HG02885 (cell line): Measurements from ENCODE around the gene RNF14.
"Not testable (repeated sequence)": the region's sequence is repeated elsewhere in the genome, so short reads cannot be mapped to it uniquely, and the experiment has no call there.

ENCODE experiments used
- ATAC-seq: cut with Tn5 transposase; IDR thresholded peaks from one replicate; pipeline ENCODE4 v1.9.1; 2021; ENCODE audit warnings: mild to moderate bottlenecking; ENCODE audit not compliant: unreplicated experiment, poor library complexity

RNF14 gene, protein sequence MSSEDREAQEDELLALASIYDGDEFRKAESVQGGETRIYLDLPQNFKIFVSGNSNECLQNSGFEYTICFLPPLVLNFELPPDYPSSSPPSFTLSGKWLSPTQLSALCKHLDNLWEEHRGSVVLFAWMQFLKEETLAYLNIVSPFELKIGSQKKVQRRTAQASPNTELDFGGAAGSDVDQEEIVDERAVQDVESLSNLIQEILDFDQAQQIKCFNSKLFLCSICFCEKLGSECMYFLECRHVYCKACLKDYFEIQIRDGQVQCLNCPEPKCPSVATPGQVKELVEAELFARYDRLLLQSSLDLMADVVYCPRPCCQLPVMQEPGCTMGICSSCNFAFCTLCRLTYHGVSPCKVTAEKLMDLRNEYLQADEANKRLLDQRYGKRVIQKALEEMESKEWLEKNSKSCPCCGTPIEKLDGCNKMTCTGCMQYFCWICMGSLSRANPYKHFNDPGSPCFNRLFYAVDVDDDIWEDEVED

DNA sequence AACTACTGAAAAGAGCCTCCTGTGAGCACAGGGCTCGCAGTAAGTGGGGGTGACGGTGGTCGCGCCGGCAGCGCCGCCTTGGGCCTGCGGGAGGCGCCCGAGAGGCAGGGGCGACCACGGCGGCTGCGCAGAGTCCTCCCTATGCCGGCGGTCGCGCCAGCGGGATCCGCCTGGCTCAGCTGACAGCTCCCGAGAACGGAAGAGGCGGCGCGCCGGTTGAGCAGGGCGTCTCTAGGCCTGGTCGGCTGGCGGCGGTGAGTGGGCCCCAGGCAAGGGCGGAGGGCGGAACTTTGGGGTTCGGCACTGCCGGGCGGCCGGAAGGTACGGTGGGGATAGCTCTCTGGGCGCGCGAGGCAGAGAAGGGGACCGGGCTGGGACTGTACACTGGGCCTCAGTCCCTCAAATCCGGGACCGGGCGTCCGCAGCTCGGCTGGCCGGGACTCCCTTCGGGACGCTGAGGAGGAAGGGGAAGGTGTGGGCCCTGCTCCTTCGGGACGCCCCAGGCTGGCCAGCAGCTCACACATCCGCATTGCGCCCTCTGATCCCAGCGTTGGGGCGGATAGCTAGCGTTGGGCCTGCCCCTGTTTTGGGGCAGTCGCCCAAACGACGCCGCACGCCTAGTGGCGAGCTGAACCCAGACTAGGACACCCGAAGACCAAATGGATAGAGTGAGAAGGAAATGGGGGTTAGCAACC is at the start of gene RNF14:
Gene RNF14, plus strand, starts transcription at position 192 of the 695 bp plus-strand sequence. CDS start 4,484 bp downstream, outside the sequence.
- peak; percentile 92 for ATAC-seq

GRCh38 chr5:141919218-141920119 is 49.4 kb upstream of the RNF14 start:
- ATAC-seq: no peak

DNA sequence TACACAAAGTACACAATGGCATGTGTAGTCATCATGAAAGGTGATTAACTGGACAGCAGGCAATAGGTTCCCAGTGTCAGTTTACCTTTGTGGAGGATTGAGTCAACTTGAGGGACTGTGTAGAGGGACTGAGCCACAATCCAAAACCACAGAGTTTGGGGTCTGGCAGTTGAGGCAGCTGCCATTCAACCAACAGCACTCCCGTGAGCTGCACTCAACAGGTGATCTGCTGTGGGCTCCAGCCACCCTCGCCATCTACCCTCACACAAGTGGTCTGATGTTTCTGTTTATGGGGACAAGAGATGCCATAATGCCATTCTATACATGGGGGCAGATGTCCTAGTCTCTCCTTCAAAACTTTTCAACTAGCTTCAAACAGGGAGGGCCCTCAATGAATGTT is 48.1 kb upstream of the RNF14 start:
- ATAC-seq: no peak

GRCh38 chr5:141922827-141923447 is 46.0 kb upstream of the RNF14 start:
- ATAC-seq: not testable (repeated sequence)

- peak; percentile 98 for ATAC-seq
Measured at GRCh38 chr5:141923448-141924313, 45.2 kb upstream of the RNF14 start, which contains the start of gene DELE1. Gene DELE1 (plus strand): TSS chr5:141923871. CDS start chr5:141923942, 71 bp downstream.

- no peak for ATAC-seq
Measured at GRCh38 chr5:141926434-141926833, 42.5 kb upstream of the RNF14 start.

DNA sequence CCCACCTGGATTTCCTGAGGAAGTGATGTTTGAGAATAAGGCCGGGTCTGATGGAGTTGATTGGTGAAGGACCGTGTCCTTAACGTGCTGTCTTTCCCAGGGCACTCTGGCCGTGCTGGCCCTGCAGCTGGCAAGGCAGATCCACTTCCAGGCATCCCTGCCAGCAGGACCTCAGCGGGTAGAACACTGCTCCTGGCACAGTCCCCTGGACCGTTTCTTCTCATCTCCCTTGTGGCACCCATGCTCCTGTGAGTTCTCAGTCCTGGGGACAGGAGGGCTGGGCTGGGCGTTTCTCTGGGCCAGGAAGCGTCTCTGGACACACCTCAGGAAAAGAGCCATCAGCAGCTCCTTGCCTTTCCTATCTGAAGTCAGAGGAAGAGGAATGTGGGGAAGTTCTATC is 40.9 kb upstream of the RNF14 start:
- no peak for ATAC-seq

- ATAC-seq: no peak
Measured at GRCh38 chr5:141929398-141930058, 39.4 kb upstream of the RNF14 start.

DNA sequence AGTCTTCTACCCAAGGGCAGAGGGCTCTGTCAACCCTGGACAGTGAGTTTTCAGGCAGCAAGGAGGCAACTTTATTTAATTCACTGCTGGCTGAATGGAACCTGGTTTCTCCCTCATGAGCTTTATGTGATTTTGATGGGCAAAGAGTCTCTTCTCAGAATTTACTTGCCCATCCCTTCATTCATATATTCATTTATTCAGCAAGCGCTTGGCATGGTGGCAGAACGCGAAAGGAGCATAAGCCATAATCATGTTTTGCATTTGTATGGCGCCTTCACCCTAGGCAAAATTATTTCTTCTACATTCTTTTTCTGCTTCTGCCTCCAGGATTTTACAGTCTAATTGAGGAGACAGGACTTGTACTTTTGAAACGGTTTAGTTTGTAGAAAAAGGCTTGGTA is 37.2 kb upstream of the RNF14 start:
- ATAC-seq: no peak

GRCh38 chr5:141933151-141933550 is 35.8 kb upstream of the RNF14 start:
- no peak for ATAC-seq

- no peak for ATAC-seq
Measured at GRCh38 chr5:141934099-141934844, 34.6 kb upstream of the RNF14 start.

DNA sequence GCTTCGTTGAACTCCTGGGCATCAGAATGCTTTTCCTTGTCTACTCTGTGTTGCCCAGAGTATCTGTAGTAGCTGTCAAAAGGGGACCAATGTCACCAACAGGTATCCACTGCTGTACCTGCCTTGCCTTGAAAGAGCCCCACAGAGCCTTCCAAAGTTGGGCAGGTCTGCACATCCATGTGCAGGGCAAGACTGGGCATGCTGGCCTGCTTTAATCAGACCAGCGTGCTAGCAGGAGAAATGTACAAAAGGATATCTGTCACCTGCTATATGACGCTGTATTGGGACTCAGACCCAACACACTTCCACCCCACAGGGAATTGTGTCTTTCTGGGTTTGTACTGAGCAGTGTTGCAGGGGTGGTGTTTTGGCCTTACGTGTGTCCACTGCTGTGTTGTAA is 33.4 kb upstream of the RNF14 start:
- ATAC-seq: no peak

- no peak for ATAC-seq
Measured at GRCh38 chr5:141940695-141941271, 28.1 kb upstream of the RNF14 start.

- ATAC-seq: no peak
Measured at GRCh38 chr5:141941307-141941706, 27.6 kb upstream of the RNF14 start.

DNA sequence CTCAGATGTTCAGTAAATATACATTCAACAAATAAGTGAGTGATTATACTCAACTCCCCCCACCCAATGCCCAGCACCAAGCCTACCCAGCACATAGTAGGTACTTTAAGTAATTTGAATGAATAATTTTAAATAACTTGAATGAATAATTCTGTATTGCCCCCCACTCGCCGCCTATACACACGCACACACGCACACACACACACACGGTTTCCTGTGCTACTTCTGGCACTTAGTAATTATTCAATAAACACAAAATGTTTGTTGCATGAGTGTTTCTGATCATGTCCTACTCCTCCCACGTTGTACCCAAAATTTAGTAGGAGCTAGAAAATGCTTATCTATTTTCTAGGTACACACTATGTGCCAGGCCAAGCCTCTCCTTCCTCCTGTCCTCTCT is 27.1 kb upstream of the RNF14 start:
- no peak for ATAC-seq

DNA sequence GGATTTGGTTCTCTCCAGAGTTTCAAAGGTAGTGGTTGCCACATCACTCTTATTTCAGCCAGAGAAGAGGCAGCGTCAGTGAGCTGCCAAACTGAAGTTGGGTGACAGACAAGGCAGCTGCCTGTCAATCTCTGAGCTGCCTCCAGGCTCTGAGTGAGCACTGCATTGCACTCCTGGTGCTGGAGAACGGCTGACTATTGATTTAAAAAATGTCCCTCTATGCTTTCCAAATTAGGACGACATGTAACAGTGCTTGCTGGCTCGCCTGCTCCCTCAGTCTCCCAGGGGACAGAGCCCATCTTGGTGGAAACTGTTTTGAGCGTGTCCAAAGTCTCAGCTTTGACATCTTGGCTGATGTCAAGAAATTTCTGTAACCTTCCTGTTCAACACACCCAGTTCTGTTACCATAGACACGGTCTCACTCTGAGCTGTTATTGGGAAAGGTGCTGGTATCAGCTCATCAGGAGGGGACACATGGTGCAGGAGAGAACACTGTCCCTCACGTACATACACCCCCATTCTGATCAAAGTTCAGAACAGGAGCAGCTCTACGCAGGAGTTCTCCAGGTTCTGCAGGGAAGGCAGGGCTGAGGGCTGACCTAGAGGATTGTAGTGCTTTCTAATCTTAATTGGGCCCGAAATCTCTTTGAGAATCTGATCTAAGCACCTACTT is 26.6 kb upstream of the RNF14 start:
- ATAC-seq: no peak

GRCh38 chr5:141944076-141944475 is 24.8 kb upstream of the RNF14 start:
- ATAC-seq: no peak
